OCI-LY3 (cell line): Measurements from ENCODE around the gene FERMT1.

Experiments used
- CTCF ChIP-seq: fragments of 200-600, 300-600 bp; sonication (generic); IDR thresholded peaks from 2 replicates; pipeline ENCODE4 v1.5.1; 2014; ENCODE audit warnings: antibody characterized with exemption, low read length, low read depth
- EZH2phosphoT487 ChIP-seq: fragments of 200-600 bp; shearing (Covaris generic); IDR thresholded peaks from 2 replicates; pipeline ENCODE4 v1.6.1; 2018; ENCODE audit warnings: antibody characterized with exemption, mixed run types, low read depth

GRCh38 chr20:6041808-6042265 lies 81.0 kb downstream of the FERMT1 start:
- no peak for TF ChIP-seq CTCF
- TF ChIP-seq EZH2phosphoT487: no peak
